HepG2 (cell line): ENCODE results near the gene TRPV4. TPM values are rescaled to one million over a fixed set of nuclear protein-coding genes. Genes with fewer than 3 reads are reported as not detected.

Experiments
- ATF7 ChIP-seq, 2 experiments: fragments of 450-650 bp in 1 of 2; sonication (generic) in 1 of 2; formaldehyde crosslinking in 1 of 2; IDR thresholded peaks; 2 replicates each; pipeline versions ENCODE4 v1.4.0 to v1.6.1; 2016 to 2020; ENCODE audit warnings: antibody characterized with exemption in 1 of 2, mild to moderate bottlenecking in 1 of 2, missing genetic modification reagents in 1 of 2
- GMEB1 ChIP-seq: sonication (generic); formaldehyde crosslinking; IDR thresholded peaks from 2 replicates; pipeline ENCODE4 v1.5.1; 2020; ENCODE audit warnings: missing genetic modification reagents, mild to moderate bottlenecking, borderline replicate concordance
- HMGXB4 ChIP-seq, 2 experiments: sonication (generic) in 1 of 2; formaldehyde crosslinking in 1 of 2; IDR thresholded peaks; 2 replicates each; pipeline versions ENCODE4 v1.4.0 to v1.6.1; 2018 to 2020; ENCODE audit warnings: missing genetic modification reagents in 2 of 2, borderline replicate concordance in 1 of 2, low read depth in 1 of 2, mild to moderate bottlenecking in 1 of 2, missing biosample characterization in 1 of 2
- IKZF5 ChIP-seq: IDR thresholded peaks from 2 replicates; pipeline ENCODE4 v1.6.1; 2018; ENCODE audit warnings: missing genetic modification reagents, mild to moderate bottlenecking, missing compliant biosample characterization
- NR2C2 ChIP-seq: sonication (generic); formaldehyde crosslinking; IDR thresholded peaks from 2 replicates; pipeline ENCODE4 v1.4.0; 2020; ENCODE audit warnings: missing genetic modification reagents, mild to moderate bottlenecking, moderate library complexity, borderline replicate concordance
- THAP11 ChIP-seq: IDR thresholded peaks from 2 replicates; pipeline ENCODE4 v1.6.1; 2016; ENCODE audit warnings: missing biosample characterization, missing genetic modification reagents
- YY1 ChIP-seq: IDR thresholded peaks from 2 replicates; pipeline ENCODE4 v1.6.1; 2011; ENCODE audit warnings: low read length, low read depth, moderate library complexity, mild to moderate bottlenecking; ENCODE audit not compliant: insufficient read depth, insufficient replicate concordance
- ZNF136 ChIP-seq: sonication (generic); formaldehyde crosslinking; IDR thresholded peaks from 2 replicates; pipeline ENCODE4 v1.8.1; 2022; ENCODE audit warnings: low read depth, mild to moderate bottlenecking, moderate library complexity, missing genetic modification reagents
- ZNF605 ChIP-seq: sonication (generic); formaldehyde crosslinking; IDR thresholded peaks from 2 replicates; pipeline ENCODE4 v1.8.0; 2022; ENCODE audit warnings: mild to moderate bottlenecking, missing genetic modification reagents
- polyA plus RNA-seq, 8 experiments: library from polyadenylated mRNA; depleted of rRNA in 3 of 8; stranded (reverse) in 7 of 8; unstranded in 1 of 8; fragments of >200 nt; fragmentation: Illumina TruSeq in 4 of 8; extraction: Trizol in 4 of 8; gene quantifications; 2 replicates each; pipeline versions ENCODE4 v1.2.1 to v1.2.3, GENCODE V29; 2011 to 2016; ENCODE audit warnings: low read depth in 4 of 8, missing spikeins in 1 of 8, mixed read lengths in 1 of 8; ENCODE audit not compliant: insufficient read depth in 1 of 8
- total RNA-seq, 5 experiments: library from RNA; depleted of rRNA; stranded (reverse); fragments of >200 nt; fragmentation: Illumina TruSeq; extraction: Trizol; gene quantifications; 2 replicates each; pipeline ENCODE4 v1.2.3, GENCODE V29; 2016; ENCODE audit warnings: low read depth in 1 of 5

Gene TRPV4
- total and polyA plus RNA-seq, 2 of the 13 experiments (the other 11 are each of a cell fraction or from before 2014, with no cell fraction given), result 0.66 to 4.7 TPM

GRCh38 chr12:109844983-109845823, 12.0 kb upstream of the TRPV4 start (continued):
- TF ChIP-seq HMGXB4 (CRISPR knock-in tag; IDR thresholded peaks at IDR 0.05; ENCODE audit: borderline replicate concordance in 1 of 2, low read depth in 1 of 2), result peak; percentile 76 to 86; a peak in 3 of 4 replicates
- peak; percentile 27; the same call in 1 of the 2 replicates for TF ChIP-seq THAP11 (CRISPR knock-in tag)
- TF ChIP-seq NR2C2, result peak; percentile 63; the same call in 1 of the 2 replicates
- peak; percentile 17; the same call in 1 of the 2 replicates for TF ChIP-seq GMEB1 (CRISPR knock-in tag)
- TF ChIP-seq IKZF5 (CRISPR knock-in tag), result peak; percentile 48; the same call in 1 of the 2 replicates
- peak; percentile 75 for TF ChIP-seq YY1
- TF ChIP-seq ATF7 (IDR thresholded peaks at IDR 0.05), result no peak
- no peak for TF ChIP-seq ATF7 (CRISPR knock-in tag; IDR thresholded peaks at IDR 0.05)
- TF ChIP-seq ZNF605 (CRISPR knock-in tag), result peak; percentile 38; the same call in 1 of the 2 replicates
- 0 out of 2 replicates have a peak, but pooled peaks have one; percentile 22 for TF ChIP-seq ZNF136 (CRISPR knock-in tag)
